Stimulated activated CD4-positive, alpha-beta T cell treated with anti-CD3 and anti-CD28 coated beads, TNF-alpha, amount 100 ng/mL, for 48 hours (primary cell): ENCODE data around the gene EMC6.
"Not testable (repeated sequence)": the region's sequence is repeated elsewhere in the genome, so short reads cannot be mapped to it uniquely, and the experiment has no call there.

Source experiments
- DNase-seq, 3 donors: peaks; one replicate each; pipeline ENCODE4 v3.0.0-alpha.2; 2020; ENCODE audit warnings: low read depth in 3 of 3

Gene EMC6

GRCh38 chr17:3681057-3681456, 12.4 kb downstream of the EMC6 start:
- DNase-seq: no peak

- DNase-seq: no peak
These were observed 13.0 kb downstream of the EMC6 start for GRCh38 chr17:3681565-3681964.

DNA sequence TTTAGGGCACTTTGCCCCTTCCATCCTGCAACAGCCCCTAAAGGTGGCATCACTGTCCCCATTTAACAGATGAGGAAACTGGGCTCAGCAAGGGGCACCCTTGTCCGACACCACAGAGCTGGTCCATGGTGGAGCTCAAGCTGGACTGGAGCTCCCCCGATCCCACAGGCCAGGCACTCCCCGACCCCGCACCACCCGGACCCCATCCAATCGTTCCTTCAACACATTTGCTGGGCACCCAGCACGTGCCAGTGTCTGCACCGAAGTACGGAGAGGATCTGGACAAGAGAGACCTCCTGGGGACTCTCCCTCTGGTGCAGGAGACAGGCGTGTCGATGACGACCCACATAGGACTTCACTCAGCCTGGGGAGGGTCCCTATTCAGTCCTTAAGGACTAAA, 13.4 kb downstream of the EMC6 start:
- DNase-seq: no peak

- DNase-seq: peak; percentile 33 to 53 (median 45)
These were observed 14.5 kb downstream of the EMC6 start for GRCh38 chr17:3683054-3683511.

GRCh38 chr17:3685174-3685573, 16.6 kb downstream of the EMC6 start:
- DNase-seq: no peak

- no peak for DNase-seq
These were observed 19.5 kb downstream of the EMC6 start for GRCh38 chr17:3688027-3688553.

- DNase-seq: no peak
These were observed 20.2 kb downstream of the EMC6 start for GRCh38 chr17:3688852-3689261.

DNA sequence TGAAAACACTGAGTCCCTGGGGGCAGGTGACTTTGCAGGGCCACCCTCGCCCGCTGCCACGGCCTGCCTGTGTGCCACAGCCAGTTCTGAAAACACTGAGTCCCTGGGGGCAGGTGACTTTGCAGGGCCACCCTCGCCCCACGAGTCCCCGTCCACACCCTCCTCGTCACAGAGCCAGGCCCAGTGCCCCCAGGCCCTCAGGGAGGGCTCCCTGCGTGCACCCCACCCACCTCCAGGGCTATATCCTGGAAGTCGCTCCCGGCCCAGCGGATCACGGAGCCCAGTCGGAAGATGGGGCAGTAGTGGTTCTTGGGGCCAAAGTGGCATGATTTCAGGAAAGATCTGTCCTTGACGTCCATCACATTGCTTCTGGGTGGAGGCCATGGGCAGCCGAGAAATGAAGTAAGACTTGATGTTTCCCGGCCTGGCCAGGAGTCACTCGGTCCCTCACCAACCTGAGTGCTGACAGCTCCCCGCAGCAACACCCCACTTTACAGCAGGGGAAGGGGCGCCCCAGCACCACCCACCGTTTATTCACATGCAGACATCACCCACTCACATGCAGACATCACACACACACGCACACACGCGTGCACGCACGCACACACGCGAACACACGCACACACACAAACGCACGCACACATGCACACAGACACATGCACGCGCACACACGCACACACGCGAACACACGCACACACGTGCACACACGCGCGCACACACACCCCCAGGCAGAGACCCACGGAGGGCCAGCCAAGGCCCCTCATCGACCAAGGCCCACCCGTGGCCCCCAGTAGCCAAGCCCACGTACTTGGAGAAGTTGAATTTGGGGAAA, 20.9 kb downstream of the EMC6 start:
- no peak for DNase-seq

GRCh38 chr17:3690094-3690715, 21.6 kb downstream of the EMC6 start:
- DNase-seq: no peak

GRCh38 chr17:3691617-3692067, 23.0 kb downstream of the EMC6 start:
- DNase-seq: no peak

- DNase-seq: no peak
These were observed 23.7 kb downstream of the EMC6 start for GRCh38 chr17:3692346-3692745.

DNA sequence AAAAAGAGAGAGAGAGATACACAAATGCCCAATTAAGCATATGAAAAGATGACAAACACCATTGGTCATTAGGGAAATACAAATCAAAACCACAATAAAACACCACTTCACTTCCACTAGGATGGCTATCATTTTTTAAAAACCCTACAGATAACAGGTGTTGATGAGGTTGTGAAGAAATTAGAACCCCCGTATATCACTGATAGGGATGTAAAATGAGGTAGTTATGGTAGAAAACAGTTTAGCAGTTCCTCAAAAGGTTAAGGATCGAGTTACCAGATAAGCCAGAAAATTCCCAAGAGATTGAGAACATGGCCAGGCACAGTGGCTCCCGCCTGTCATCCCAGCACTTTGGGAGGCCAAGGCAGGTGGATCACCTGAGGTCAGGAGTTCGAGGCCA, 24.5 kb downstream of the EMC6 start:
- DNase-seq: no peak

DNA sequence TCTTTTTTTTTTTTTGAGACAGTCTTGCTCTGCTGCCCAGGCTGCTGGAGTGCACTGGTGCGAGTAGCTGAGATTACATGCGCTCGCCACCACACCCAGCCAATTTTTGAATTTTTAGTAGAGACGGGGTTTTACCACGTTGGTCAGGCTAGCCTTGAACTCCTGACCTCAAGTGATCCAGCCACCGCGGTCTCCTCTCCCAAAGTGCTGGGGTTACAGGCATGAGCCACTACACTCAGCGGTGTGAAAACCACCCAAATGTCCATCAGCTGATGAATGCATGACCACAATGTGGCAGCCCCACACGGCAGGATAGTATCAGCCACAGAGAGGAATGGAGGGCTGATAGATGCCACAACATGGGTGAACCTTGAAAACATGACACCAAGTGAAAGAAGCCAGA, 25.2 kb downstream of the EMC6 start:
- peak in 1 of 3 donors; percentile 29 for DNase-seq

- no peak for DNase-seq
These were observed 26.6 kb downstream of the EMC6 start for GRCh38 chr17:3695129-3695722.

GRCh38 chr17:3695723-3696411, 27.3 kb downstream of the EMC6 start, which contains the start of gene P2RX5:
Gene P2RX5 (minus strand): TSS chr17:3696155. CDS start chr17:3696005, 150 bp downstream.
- DNase-seq: peak in 2 of 3 donors; percentile 9 to 38

DNA sequence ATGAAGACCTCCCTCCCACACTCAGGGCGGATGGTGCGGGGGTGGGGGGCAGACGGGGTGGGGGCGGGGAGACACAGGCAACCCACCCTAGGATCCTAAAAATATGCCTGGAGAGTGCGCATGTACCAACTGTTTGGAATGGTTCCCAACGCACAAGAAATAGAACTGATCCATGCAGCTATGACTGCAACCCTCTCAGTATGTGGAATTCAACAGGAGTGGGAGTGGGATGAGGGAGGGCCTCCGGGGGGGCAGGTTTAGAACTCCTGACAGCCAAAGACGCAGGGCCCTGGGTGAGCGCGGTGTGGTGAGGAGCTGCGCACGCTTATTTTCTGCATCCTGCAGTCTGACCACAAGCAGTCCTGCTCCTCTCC, 28.5 kb downstream of the EMC6 start:
- DNase-seq: no peak

DNA sequence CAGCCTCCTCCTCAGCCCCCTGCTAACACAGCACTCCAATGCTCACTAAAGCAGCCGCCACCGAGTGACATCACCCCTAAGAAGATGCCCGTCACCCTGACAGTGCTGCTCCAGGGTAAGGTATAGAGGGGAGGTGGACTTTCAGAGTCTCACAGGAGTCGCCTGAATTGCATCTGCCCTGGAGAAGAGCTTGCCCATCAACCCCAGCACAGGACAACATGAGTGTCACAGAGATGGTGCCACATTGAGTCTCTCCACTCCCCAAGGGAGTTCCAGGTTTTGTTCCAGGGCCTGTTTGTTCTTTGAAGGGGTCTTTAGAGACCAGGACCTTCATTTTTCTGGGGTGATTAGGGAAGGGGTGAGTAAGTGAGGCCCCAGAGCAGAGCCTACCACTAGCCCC, 29.5 kb downstream of the EMC6 start:
- DNase-seq: no peak

- DNase-seq: no peak
These were observed 31.3 kb downstream of the EMC6 start for GRCh38 chr17:3699951-3700350.

DNA sequence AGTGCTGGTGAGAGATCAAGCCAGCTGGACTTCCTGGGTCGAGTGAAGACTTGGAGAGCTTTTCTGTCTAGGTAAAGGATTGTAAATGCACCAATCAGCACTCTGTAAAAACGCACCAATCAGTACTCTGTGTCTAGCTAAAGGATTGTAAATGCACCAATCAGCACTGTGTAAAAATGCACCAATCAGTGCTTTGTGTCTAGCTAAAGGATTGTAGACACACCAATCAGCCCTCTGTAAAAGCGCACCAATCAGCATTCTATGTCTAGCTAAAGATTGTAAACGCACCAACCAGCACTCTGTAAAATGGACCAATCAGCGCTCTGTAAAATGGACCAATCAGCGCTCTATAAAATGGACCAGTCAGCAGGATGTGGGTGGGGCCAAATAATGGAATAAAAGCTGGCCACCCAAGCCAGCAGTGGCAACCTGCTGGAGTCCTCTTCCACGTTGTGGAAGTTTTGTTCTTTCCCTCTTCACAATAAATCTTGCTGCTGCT, 33.5 kb downstream of the EMC6 start:
- DNase-seq: not testable (repeated sequence)

DNA sequence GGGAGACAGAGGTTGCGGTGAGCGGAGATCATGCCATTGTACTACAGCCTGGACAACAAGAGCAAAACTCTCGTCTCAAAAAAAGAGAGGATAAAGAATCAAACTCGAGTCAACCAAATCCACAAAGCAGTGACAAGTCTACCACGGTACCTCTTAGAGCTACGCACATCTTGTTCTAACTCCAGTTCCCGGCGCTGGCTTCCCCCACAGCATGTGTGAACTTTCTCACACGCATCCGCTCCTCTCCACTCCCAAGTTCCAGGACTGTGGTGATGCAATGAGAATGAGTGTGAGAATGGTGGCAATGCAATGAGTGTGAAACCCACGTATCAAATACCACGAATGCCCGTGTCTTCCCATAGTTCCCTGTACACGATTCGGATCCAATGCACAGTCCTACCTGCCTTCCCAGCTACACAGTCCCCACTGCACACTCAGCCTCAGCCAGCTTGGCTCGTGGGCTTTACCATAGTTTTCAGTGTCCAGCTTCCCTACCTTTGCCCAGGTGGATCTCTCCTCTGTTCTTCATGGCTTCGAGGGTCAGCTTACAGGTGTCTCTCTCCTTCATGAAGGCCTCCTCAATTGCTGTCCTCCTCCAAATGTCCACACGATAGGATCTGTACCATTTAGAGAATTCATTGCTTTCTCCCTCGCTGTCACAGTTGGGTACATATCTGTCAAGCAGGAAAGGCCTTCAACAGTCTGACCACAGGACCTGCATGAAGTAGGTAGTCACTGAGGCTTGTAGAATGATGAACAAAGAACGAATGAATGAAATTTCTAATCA, 36.5 kb downstream of the EMC6 start:
- DNase-seq: no peak

GRCh38 chr17:3705718-3705984, 37.0 kb downstream of the EMC6 start:
- not testable (repeated sequence) for DNase-seq
